ENCODE data around the gene TCF7L2.

Gene TCF7L2

GRCh38 chr10:112955582-112956421 lies 5.8 kb downstream of the TCF7L2 start:
- TF ChIP-seq REST (IDR thresholded peaks at IDR 0.05; ENCODE audit: insufficient read depth in 1 of 2, low read depth in 2 of 2, low read length in 2 of 2) (no peak), POLR2AphosphoS5 (IDR thresholded peaks at IDR 0.05; ENCODE audit: low read depth, low read length) (no peak), SIN3A (IDR thresholded peaks at IDR 0.05; ENCODE audit: borderline replicate concordance, insufficient read depth, low read length) (peak; percentile 62; the same call in 1 of the 2 replicates), FOXP2 (optimal IDR thresholded peaks at IDR 0.05; ENCODE audit: borderline replicate concordance, extremely low read depth, extremely low read length, insufficient read depth) (no peak), TAF1 (IDR thresholded peaks at IDR 0.05; ENCODE audit: borderline replicate concordance, insufficient read depth, low read length) (no peak)

- no peak for TF ChIP-seq FOXP2 (optimal IDR thresholded peaks at IDR 0.05; ENCODE audit: borderline replicate concordance, extremely low read depth, extremely low read length, insufficient read depth)
- peak; percentile 29; the same call in 1 of the 2 replicates for TF ChIP-seq TAF1 (IDR thresholded peaks at IDR 0.05; ENCODE audit: borderline replicate concordance, insufficient read depth, low read length)
- no peak for TF ChIP-seq REST (IDR thresholded peaks at IDR 0.05; ENCODE audit: insufficient read depth in 1 of 2, low read depth in 2 of 2, low read length in 2 of 2)
- peak; percentile 55 for TF ChIP-seq POLR2AphosphoS5 (IDR thresholded peaks at IDR 0.05; ENCODE audit: low read depth, low read length)
- peak; percentile 31; the same call in 1 of the 2 replicates for TF ChIP-seq SIN3A (IDR thresholded peaks at IDR 0.05; ENCODE audit: borderline replicate concordance, insufficient read depth, low read length)
These were observed 6.7 kb downstream of the TCF7L2 start for GRCh38 chr10:112956631-112957350.

- TF ChIP-seq TAF1 (IDR thresholded peaks at IDR 0.05; ENCODE audit: borderline replicate concordance, insufficient read depth, low read length), result no peak
- no peak for TF ChIP-seq POLR2AphosphoS5 (IDR thresholded peaks at IDR 0.05; ENCODE audit: low read depth, low read length)
- TF ChIP-seq REST (IDR thresholded peaks at IDR 0.05; ENCODE audit: insufficient read depth in 1 of 2, low read depth in 2 of 2, low read length in 2 of 2), result no peak
- no peak for TF ChIP-seq SIN3A (IDR thresholded peaks at IDR 0.05; ENCODE audit: borderline replicate concordance, insufficient read depth, low read length)
- no peak for TF ChIP-seq FOXP2 (optimal IDR thresholded peaks at IDR 0.05; ENCODE audit: borderline replicate concordance, extremely low read depth, extremely low read length, insufficient read depth)
These were observed 7.6 kb downstream of the TCF7L2 start for GRCh38 chr10:112957640-112958092.

- TF ChIP-seq TAF1 (IDR thresholded peaks at IDR 0.05; ENCODE audit: borderline replicate concordance, insufficient read depth, low read length) (no peak), POLR2AphosphoS5 (IDR thresholded peaks at IDR 0.05; ENCODE audit: low read depth, low read length) (no peak), SIN3A (IDR thresholded peaks at IDR 0.05; ENCODE audit: borderline replicate concordance, insufficient read depth, low read length) (0 out of 2 replicates have a peak, but pooled peaks have one; percentile 45), REST (IDR thresholded peaks at IDR 0.05; ENCODE audit: insufficient read depth in 1 of 2, low read depth in 2 of 2, low read length in 2 of 2) (no peak)
These were observed 8.4 kb downstream of the TCF7L2 start for GRCh38 chr10:112958275-112958995.

Measured in PFSK-1 (cell line).